Vagina (tissue), 2 donors: ENCODE results near the gene SHE.

ENCODE experiments used
- POLR2AphosphoS5 ChIP-seq, 2 donors: sonication (generic); formaldehyde crosslinking; IDR thresholded peaks; one replicate each; pipeline ENCODE4 v1.9.0; 2017; ENCODE audit warnings: antibody characterized with exemption in 2 of 2, mild to moderate bottlenecking in 2 of 2, low read depth in 1 of 2; ENCODE audit not compliant: insufficient read depth in 1 of 2
- TF ChIP-seq, protein P1 (sequence below), 3 experiments: fragments of 450-650 bp in 2 of 3; fragments of 200-600 bp in 1 of 3; sonication (generic) in 1 of 3; IDR thresholded peaks; one replicate each; pipeline ENCODE4 v1.5.1; 2017 to 2019; ENCODE audit warnings: antibody characterized with exemption in 3 of 3, mild to moderate bottlenecking in 2 of 3, moderate library complexity in 2 of 3

DNA sequence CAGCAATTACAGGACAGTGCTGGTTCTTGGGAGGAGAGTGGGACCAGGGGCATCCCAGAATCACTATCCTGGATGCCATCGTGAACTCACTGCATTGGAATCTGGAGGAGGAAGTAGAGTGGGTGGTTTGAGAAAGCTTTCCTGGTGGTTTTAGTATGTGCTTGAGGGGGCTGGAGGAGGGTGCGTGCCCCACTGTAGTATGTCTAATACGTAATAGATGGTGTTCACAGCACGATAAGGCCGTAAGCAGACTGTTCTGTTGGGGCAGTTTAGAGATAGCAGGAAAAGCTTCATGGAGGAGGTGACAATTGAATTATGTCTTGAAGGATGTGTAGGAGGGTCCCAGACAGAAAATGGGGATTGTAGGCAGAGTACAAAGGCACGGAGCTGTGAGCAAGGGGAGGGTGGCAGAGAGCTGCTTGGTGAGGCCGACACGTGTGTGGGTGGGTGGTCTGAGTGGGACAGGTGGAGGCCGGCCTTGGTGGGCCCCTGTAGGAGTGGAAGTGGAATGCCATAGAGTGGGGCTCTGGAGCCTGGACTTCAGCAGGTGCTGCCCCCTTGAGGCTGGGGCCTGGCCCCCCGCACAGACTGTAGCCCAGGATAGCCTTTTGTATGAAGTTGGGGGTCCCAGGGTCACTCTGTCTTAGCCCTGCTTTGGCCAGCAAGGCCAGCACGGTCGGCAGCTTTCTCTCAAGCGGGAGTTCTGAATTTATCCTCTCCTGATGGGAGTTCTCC lies 60.0 kb downstream of the SHE start:
- TF ChIP-seq, protein P1, sequence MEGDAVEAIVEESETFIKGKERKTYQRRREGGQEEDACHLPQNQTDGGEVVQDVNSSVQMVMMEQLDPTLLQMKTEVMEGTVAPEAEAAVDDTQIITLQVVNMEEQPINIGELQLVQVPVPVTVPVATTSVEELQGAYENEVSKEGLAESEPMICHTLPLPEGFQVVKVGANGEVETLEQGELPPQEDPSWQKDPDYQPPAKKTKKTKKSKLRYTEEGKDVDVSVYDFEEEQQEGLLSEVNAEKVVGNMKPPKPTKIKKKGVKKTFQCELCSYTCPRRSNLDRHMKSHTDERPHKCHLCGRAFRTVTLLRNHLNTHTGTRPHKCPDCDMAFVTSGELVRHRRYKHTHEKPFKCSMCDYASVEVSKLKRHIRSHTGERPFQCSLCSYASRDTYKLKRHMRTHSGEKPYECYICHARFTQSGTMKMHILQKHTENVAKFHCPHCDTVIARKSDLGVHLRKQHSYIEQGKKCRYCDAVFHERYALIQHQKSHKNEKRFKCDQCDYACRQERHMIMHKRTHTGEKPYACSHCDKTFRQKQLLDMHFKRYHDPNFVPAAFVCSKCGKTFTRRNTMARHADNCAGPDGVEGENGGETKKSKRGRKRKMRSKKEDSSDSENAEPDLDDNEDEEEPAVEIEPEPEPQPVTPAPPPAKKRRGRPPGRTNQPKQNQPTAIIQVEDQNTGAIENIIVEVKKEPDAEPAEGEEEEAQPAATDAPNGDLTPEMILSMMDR (IDR thresholded peaks at IDR 0.05), result peak in 1 of 3 experiments; percentile 23
- TF ChIP-seq POLR2AphosphoS5 (IDR thresholded peaks at IDR 0.05; ENCODE audit: insufficient read depth in 1 of 2, low read depth in 1 of 2), result no peak
